ENCODE data around the gene ADSL. TPM values are rescaled to one million over a fixed set of nuclear protein-coding genes. Genes with fewer than 3 reads are reported as not detected.

The ADSL gene
- total and polyA plus RNA-seq, 2 experiments from 2014 or later: 72.5 to 123 TPM

DNA sequence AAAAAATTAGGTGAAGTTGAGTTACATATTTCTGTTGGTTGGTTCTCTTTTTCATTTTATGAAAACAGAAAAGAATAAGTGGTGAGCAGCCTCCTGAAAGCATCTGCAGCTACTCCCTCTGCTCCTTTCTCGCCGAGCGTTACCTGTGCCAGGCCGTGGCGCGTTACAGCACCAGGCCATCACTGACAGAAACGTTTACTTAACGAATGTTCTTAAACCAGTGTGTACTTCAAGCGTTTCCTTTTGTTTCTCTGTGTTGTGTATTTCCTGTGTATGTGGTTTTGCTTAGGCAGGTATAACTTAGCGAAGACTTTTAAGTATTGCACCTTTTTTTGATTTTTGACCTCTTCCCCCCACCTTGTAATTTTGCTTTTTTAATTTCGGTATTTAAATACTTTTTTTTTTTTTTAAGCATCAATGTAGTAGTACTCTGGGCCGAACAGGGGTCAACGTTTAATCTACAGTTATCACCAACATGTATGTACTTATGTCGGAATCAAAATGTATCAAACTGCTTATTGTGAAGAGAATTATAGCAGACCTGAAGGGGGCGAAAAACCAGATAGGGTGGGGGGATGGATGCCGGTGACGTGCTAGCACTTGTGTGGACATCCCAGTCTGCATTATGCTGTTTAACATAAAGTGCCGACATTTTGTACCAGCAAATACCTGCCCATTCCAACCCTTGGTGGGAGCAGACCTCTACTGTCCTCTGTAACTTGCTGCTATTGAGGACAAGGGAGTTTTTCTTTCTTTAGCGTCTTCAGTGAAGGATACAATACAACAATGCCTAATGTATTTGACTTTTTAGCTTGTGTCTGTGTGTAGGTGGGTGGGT is 21.6 kb upstream of the ADSL start:
- Histone ChIP-seq H3K9me3 (ENCODE audit: low read depth) (no peaks in the 10 kb centered on the region), H3K9me2 (ENCODE audit: insufficient read depth) (no peaks in the 10 kb centered on the region), H3K4me2 (ENCODE audit: unreplicated experiment) (no peak overlapping the region), H2AFZ (no peak overlapping the region), H3K27me3 (replicated peaks; ENCODE audit: insufficient read depth) (no peaks in the 10 kb centered on the region), H3K9ac (no peak overlapping the region), H3F3A (ENCODE audit: insufficient read depth) (no peaks in the 10 kb centered on the region), H3K79me2 (ENCODE audit: insufficient read depth) (no peaks in the 10 kb centered on the region), H3K4me3 (no peak overlapping the region), H4K20me1 (ENCODE audit: insufficient read depth) (no peaks in the 10 kb centered on the region), H3K27ac (no peak overlapping the region), H3K36me3 (ENCODE audit: low read depth) (peaks cover 25% of the 10 kb centered on the region), H3K4me1 (ENCODE audit: insufficient read depth) (no peaks in the 10 kb centered on the region)
- no peak for TF ChIP-seq EZH2phosphoT487 (IDR thresholded peaks at IDR 0.05; ENCODE audit: insufficient read depth, low read depth)
- no peak for TF ChIP-seq EZH2 (IDR thresholded peaks at IDR 0.05; ENCODE audit: insufficient read depth, poor library complexity, severe bottlenecking)
- DNase-seq: no peak
- in situ Hi-C loops (cut with MboI): loop anchor here (25.0 kb wide), 1 partner anchor 762 kb away; the partner anchor contains the start of gene CACNA1I
- WGBS, 2 experiments (ENCODE audit: low coverage in 1 of 2, low lambda C conversion rate in 2 of 2, missing lambda C conversion rate in 2 of 2): 79 to 82% methylated on average over 19 of the region's 19 CpGs

DNA sequence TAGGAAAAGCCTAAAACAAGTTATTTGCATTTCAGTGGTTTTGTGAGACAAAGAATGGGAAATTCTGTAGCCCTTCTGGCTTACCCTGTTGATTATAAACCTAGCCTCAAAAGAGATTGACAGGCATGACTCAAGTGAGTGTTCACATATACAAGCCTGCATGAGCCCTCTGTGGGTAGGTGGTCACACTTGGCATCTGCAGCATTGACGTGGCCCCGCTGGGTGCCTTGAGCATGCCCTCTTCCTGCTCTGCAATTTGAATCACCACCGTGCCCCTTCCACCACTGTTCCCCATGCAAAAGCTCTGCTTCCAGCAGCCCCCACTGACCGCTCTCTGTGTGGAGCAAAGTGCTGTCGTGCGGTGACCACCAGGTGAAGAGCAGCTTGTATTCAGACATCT is 21.0 kb upstream of the ADSL start:
- Histone ChIP-seq H2AFZ (no peak overlapping the region), H3K9me3 (ENCODE audit: low read depth) (no peaks in the 10 kb centered on the region), H3K36me3 (ENCODE audit: low read depth) (peaks cover 31% of the 10 kb centered on the region), H3K27me3 (replicated peaks; ENCODE audit: insufficient read depth) (no peaks in the 10 kb centered on the region), H3K27ac (no peak overlapping the region), H3K4me3 (no peak overlapping the region), H3K4me1 (ENCODE audit: insufficient read depth) (no peaks in the 10 kb centered on the region), H3K9me2 (ENCODE audit: insufficient read depth) (no peaks in the 10 kb centered on the region), H3K79me2 (ENCODE audit: insufficient read depth) (no peaks in the 10 kb centered on the region), H3K9ac (no peak overlapping the region), H4K20me1 (ENCODE audit: insufficient read depth) (no peaks in the 10 kb centered on the region), H3F3A (ENCODE audit: insufficient read depth) (no peaks in the 10 kb centered on the region), H3K4me2 (ENCODE audit: unreplicated experiment) (no peak overlapping the region)
- no peak for TF ChIP-seq EZH2 (IDR thresholded peaks at IDR 0.05; ENCODE audit: insufficient read depth, poor library complexity, severe bottlenecking)
- DNase-seq: no peak
- in situ Hi-C loops (cut with MboI): loop anchor here (25.0 kb wide), 1 partner anchor 763 kb away; the partner anchor contains the start of gene CACNA1I
- WGBS, 2 experiments (ENCODE audit: low coverage in 1 of 2, low lambda C conversion rate in 2 of 2, missing lambda C conversion rate in 2 of 2): 93 to 94% methylated on average over 6 of the region's 6 CpGs

DNA sequence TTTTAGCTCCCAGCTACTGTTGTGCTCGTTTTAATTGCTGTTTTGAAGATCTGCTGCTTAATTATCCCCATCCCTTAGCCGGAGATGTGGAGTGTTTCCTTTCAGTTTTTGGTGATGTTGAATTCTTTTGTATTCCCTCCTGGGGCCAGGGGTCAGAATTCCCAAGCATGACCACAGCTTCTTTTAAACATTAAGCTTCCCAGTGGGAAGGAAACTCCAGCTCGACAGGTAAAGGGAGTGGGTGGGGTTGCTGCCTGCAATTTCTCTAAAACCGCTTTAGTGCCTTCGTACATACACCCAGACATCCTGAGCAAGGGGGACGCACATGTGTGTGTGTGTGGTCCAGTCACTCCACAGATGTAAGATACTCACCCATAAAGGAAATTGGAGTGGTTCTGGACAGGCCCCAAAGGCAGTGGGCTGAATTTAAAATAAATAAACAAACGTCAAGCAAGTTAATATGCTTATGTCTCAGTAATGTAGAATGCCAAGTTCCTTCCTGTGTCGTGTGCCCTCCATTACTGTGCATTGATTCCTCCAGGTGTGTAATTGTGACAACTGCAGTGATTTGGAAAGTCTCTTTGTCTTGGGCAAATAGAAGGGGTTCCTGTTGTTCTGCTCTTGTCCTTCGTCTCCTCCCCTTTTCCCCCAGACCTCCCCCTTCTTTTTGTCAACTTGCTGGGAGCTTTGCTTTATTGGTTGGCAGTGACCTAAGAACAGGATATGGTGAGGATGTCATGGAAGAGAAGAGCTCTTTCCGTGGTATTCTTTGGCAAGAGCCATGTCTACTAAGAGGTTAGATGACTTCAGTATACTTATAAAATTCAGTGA is 19.2 kb upstream of the ADSL start:
- in situ Hi-C loops (cut with MboI): loop anchor here (25.0 kb wide), 1 partner anchor 765 kb away; the partner anchor contains the start of gene CACNA1I
- no peak overlapping the region for H2AFZ ChIP-seq
- no peaks in the 10 kb centered on the region for H3K4me1 ChIP-seq (ENCODE audit: insufficient read depth)
- DNase-seq: peak; percentile 13
- no peaks in the 10 kb centered on the region for H3F3A ChIP-seq (ENCODE audit: insufficient read depth)
- no peaks in the 10 kb centered on the region for H4K20me1 ChIP-seq (ENCODE audit: insufficient read depth)
- WGBS, 2 experiments (ENCODE audit: low coverage in 1 of 2, low lambda C conversion rate in 2 of 2, missing lambda C conversion rate in 2 of 2): 74 to 76% methylated on average over 10 of the region's 10 CpGs
- peaks cover 22% of the 10 kb centered on the region for H3K36me3 ChIP-seq (ENCODE audit: low read depth)
- H3K4me3 ChIP-seq: no peak overlapping the region
- H3K27ac ChIP-seq: no peak overlapping the region
- H3K9me2 ChIP-seq (ENCODE audit: insufficient read depth): no peaks in the 10 kb centered on the region
- H3K9me3 ChIP-seq (ENCODE audit: low read depth): no peaks in the 10 kb centered on the region
- no peaks in the 10 kb centered on the region for H3K27me3 ChIP-seq (replicated peaks; ENCODE audit: insufficient read depth)
- H3K79me2 ChIP-seq (ENCODE audit: insufficient read depth): no peaks in the 10 kb centered on the region
- no peak overlapping the region for H3K4me2 ChIP-seq (ENCODE audit: unreplicated experiment)
- TF ChIP-seq EZH2 (IDR thresholded peaks at IDR 0.05; ENCODE audit: insufficient read depth, poor library complexity, severe bottlenecking): no peak
- no peak for TF ChIP-seq EZH2phosphoT487 (IDR thresholded peaks at IDR 0.05; ENCODE audit: insufficient read depth, low read depth)
- H3K9ac ChIP-seq: no peak overlapping the region

All from GM23248 (cell line).